ENCODE results near the gene METAP1D.

Gene METAP1D

GRCh38 chr2:172082105-172082943 is 82.6 kb downstream of the METAP1D start:
- no peak for DNase-seq

- no peak for DNase-seq
Observed at GRCh38 chr2:172082944-172083627, 83.3 kb downstream of the METAP1D start.

- DNase-seq = no peak
Observed at GRCh38 chr2:172083628-172084394, 84.1 kb downstream of the METAP1D start.

- DNase-seq = no peak
Observed at GRCh38 chr2:172084395-172084644, 84.6 kb downstream of the METAP1D start.

GRCh38 chr2:172084645-172085459 is 85.1 kb downstream of the METAP1D start:
- peak in 1 of 2 donors; percentile 67 for DNase-seq

GRCh38 chr2:172085460-172086159 is 85.9 kb downstream of the METAP1D start, which contains the start of gene DLX1:
DLX1 (plus strand) TSS chr2:172085507; CDS start chr2:172085678, 171 bp downstream.
- no peak for DNase-seq

- DNase-seq = peak in 1 of 2 donors; percentile 65
Observed at GRCh38 chr2:172086241-172087206, 86.8 kb downstream of the METAP1D start.

GRCh38 chr2:172087207-172087779 is 87.5 kb downstream of the METAP1D start:
- DNase-seq = no peak

GRCh38 chr2:172087780-172088244 is 88.1 kb downstream of the METAP1D start:
- DNase-seq = no peak

- no peak for DNase-seq
Observed at GRCh38 chr2:172088245-172089004, 88.7 kb downstream of the METAP1D start.

GRCh38 chr2:172089005-172089504 is 89.3 kb downstream of the METAP1D start:
- DNase-seq = no peak

- no peak for DNase-seq
Observed at GRCh38 chr2:172089633-172090032, 89.9 kb downstream of the METAP1D start.

GRCh38 chr2:172090044-172090961 is 90.5 kb downstream of the METAP1D start:
- no peak for DNase-seq

GRCh38 chr2:172091000-172091641 is 91.4 kb downstream of the METAP1D start:
- no peak for DNase-seq

GRCh38 chr2:172091761-172092566 is 92.2 kb downstream of the METAP1D start:
- DNase-seq = no peak

- no peak for DNase-seq
Observed at GRCh38 chr2:172092716-172093415, 93.1 kb downstream of the METAP1D start.
